ENCODE data around the gene DPP6. TPM values are rescaled to one million over a fixed set of nuclear protein-coding genes. Genes with fewer than 3 reads are reported as not detected.

Gene DPP6
- total and polyA plus RNA-seq, 2 of the 8 experiments (the other 6 are each of a cell fraction or from before 2014, with no cell fraction given): 4.7 to 6.8 TPM

DNA sequence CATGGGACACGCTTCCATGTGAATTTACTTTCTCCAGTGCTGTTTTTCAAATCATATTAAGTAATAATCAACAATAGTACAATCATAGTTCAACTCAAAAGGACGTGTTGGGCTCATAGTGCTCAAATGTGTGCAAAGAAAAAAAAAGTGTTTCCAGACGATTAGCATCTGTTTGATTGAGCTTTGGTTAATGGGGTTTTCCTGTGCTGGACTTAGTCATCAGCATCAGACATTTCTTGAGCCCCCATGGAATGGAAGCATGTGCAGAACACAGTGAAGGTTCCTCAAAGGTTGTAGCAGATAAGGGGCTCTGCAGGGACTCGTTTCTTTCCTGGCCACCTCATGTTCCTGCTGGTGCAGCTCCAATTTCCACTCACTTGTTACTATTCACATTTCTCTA is 716.8 kb downstream of the DPP6 start (continued):
- TF ChIP-seq, protein P1, sequence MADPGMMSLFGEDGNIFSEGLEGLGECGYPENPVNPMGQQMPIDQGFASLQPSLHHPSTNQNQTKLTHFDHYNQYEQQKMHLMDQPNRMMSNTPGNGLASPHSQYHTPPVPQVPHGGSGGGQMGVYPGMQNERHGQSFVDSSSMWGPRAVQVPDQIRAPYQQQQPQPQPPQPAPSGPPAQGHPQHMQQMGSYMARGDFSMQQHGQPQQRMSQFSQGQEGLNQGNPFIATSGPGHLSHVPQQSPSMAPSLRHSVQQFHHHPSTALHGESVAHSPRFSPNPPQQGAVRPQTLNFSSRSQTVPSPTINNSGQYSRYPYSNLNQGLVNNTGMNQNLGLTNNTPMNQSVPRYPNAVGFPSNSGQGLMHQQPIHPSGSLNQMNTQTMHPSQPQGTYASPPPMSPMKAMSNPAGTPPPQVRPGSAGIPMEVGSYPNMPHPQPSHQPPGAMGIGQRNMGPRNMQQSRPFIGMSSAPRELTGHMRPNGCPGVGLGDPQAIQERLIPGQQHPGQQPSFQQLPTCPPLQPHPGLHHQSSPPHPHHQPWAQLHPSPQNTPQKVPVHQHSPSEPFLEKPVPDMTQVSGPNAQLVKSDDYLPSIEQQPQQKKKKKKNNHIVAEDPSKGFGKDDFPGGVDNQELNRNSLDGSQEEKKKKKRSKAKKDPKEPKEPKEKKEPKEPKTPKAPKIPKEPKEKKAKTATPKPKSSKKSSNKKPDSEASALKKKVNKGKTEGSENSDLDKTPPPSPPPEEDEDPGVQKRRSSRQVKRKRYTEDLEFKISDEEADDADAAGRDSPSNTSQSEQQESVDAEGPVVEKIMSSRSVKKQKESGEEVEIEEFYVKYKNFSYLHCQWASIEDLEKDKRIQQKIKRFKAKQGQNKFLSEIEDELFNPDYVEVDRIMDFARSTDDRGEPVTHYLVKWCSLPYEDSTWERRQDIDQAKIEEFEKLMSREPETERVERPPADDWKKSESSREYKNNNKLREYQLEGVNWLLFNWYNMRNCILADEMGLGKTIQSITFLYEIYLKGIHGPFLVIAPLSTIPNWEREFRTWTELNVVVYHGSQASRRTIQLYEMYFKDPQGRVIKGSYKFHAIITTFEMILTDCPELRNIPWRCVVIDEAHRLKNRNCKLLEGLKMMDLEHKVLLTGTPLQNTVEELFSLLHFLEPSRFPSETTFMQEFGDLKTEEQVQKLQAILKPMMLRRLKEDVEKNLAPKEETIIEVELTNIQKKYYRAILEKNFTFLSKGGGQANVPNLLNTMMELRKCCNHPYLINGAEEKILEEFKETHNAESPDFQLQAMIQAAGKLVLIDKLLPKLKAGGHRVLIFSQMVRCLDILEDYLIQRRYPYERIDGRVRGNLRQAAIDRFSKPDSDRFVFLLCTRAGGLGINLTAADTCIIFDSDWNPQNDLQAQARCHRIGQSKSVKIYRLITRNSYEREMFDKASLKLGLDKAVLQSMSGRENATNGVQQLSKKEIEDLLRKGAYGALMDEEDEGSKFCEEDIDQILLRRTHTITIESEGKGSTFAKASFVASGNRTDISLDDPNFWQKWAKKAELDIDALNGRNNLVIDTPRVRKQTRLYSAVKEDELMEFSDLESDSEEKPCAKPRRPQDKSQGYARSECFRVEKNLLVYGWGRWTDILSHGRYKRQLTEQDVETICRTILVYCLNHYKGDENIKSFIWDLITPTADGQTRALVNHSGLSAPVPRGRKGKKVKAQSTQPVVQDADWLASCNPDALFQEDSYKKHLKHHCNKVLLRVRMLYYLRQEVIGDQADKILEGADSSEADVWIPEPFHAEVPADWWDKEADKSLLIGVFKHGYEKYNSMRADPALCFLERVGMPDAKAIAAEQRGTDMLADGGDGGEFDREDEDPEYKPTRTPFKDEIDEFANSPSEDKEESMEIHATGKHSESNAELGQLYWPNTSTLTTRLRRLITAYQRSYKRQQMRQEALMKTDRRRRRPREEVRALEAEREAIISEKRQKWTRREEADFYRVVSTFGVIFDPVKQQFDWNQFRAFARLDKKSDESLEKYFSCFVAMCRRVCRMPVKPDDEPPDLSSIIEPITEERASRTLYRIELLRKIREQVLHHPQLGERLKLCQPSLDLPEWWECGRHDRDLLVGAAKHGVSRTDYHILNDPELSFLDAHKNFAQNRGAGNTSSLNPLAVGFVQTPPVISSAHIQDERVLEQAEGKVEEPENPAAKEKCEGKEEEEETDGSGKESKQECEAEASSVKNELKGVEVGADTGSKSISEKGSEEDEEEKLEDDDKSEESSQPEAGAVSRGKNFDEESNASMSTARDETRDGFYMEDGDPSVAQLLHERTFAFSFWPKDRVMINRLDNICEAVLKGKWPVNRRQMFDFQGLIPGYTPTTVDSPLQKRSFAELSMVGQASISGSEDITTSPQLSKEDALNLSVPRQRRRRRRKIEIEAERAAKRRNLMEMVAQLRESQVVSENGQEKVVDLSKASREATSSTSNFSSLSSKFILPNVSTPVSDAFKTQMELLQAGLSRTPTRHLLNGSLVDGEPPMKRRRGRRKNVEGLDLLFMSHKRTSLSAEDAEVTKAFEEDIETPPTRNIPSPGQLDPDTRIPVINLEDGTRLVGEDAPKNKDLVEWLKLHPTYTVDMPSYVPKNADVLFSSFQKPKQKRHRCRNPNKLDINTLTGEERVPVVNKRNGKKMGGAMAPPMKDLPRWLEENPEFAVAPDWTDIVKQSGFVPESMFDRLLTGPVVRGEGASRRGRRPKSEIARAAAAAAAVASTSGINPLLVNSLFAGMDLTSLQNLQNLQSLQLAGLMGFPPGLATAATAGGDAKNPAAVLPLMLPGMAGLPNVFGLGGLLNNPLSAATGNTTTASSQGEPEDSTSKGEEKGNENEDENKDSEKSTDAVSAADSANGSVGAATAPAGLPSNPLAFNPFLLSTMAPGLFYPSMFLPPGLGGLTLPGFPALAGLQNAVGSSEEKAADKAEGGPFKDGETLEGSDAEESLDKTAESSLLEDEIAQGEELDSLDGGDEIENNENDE (IDR thresholded peaks at IDR 0.05; ENCODE audit: insufficient replicate concordance, low read length): no peak
- no peak for TF ChIP-seq SRF (IDR thresholded peaks at IDR 0.05; ENCODE audit: low read depth, low read length)
- no peak for TF ChIP-seq POLR2AphosphoS5 (IDR thresholded peaks at IDR 0.05; ENCODE audit: low read depth, low read length)
- TF ChIP-seq BCL11A (IDR thresholded peaks at IDR 0.05; ENCODE audit: low read depth in 2 of 2, low read length in 2 of 2): no peak
- no peak for TF ChIP-seq EP300 (IDR thresholded peaks at IDR 0.05; ENCODE audit: borderline replicate concordance in 1 of 2, low read depth in 2 of 2, low read length in 2 of 2)
- no peak for TF ChIP-seq EZH2 (IDR thresholded peaks at IDR 0.05; ENCODE audit: low read depth, low read length, severe bottlenecking)
- no peak for TF ChIP-seq TEAD4 (IDR thresholded peaks at IDR 0.05; ENCODE audit: low read depth, low read length)
- TF ChIP-seq RAD21 (IDR thresholded peaks at IDR 0.05 in 1 of 2, conservative IDR thresholded peaks at IDR 0.05 in 1 of 2; ENCODE audit: low read depth in 2 of 2, low read length in 2 of 2): no peak
- no peak for TF ChIP-seq SP4 (IDR thresholded peaks at IDR 0.05; ENCODE audit: low read length)
- TF ChIP-seq TAF1 (IDR thresholded peaks at IDR 0.05; ENCODE audit: low read depth, low read length): no peak
- no peak for TF ChIP-seq KDM1A (IDR thresholded peaks at IDR 0.05; ENCODE audit: borderline replicate concordance, low read length)
- no peak for TF ChIP-seq CTBP2 (IDR thresholded peaks at IDR 0.05; ENCODE audit: borderline replicate concordance, insufficient read depth, insufficient read length, low read length)
